Astrocyte (in vitro differentiated cells and primary cell): ENCODE results near the gene GNG12.

ENCODE experiments used
- CTCF ChIP-seq: IDR thresholded peaks from 2 replicates; pipeline ENCODE4 v1.5.1; 2011; ENCODE audit warnings: low read depth, mild to moderate bottlenecking, inconsistent platforms, low read length, moderate library complexity; ENCODE audit not compliant: insufficient read depth
- EZH2 ChIP-seq: IDR thresholded peaks from 2 replicates; pipeline ENCODE4 v1.6.1; 2012; ENCODE audit warnings: mild to moderate bottlenecking, low read length, inconsistent platforms; ENCODE audit not compliant: insufficient read depth

- TF ChIP-seq EZH2 (no peak), CTCF (no peak)
Observed at GRCh38 chr1:67788238-67788790, 45.0 kb downstream of the GNG12 start.
